OCI-LY3 (cell line): ENCODE results near the gene SP4.

Experiments
- EZH2phosphoT487 ChIP-seq: fragments of 200-600 bp; shearing (Covaris generic); IDR thresholded peaks from 2 replicates; pipeline ENCODE4 v1.6.1; 2018; ENCODE audit warnings: antibody characterized with exemption, mixed run types, low read depth
- TF ChIP-seq, protein P1 (sequence below): fragments of 200-600, 300-600 bp; sonication (generic); IDR thresholded peaks from 2 replicates; pipeline ENCODE4 v1.5.1; 2014; ENCODE audit warnings: antibody characterized with exemption, low read length, low read depth

DNA sequence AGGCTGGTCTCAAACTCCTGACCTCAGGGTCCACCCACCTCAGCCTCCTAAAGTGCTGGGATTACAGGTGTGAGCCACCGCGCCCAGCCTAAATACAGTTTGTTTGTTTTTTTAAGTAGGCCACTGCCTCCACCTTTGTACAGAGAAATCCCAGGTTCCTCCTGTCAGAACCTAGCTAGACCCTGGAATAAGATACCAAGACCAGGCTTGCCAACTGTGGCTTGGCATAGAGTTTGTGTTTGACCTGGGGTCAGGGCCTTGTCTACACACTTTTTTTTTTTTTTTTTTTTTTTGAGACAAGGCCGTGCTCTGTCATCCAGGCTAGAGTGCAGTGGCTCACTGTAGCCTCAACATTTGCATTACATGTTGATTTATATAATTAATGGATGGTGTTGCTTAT lies 80.7 kb downstream of the SP4 start:
- TF ChIP-seq, protein P1, sequence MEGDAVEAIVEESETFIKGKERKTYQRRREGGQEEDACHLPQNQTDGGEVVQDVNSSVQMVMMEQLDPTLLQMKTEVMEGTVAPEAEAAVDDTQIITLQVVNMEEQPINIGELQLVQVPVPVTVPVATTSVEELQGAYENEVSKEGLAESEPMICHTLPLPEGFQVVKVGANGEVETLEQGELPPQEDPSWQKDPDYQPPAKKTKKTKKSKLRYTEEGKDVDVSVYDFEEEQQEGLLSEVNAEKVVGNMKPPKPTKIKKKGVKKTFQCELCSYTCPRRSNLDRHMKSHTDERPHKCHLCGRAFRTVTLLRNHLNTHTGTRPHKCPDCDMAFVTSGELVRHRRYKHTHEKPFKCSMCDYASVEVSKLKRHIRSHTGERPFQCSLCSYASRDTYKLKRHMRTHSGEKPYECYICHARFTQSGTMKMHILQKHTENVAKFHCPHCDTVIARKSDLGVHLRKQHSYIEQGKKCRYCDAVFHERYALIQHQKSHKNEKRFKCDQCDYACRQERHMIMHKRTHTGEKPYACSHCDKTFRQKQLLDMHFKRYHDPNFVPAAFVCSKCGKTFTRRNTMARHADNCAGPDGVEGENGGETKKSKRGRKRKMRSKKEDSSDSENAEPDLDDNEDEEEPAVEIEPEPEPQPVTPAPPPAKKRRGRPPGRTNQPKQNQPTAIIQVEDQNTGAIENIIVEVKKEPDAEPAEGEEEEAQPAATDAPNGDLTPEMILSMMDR = no peak
- TF ChIP-seq EZH2phosphoT487 = no peak
